ENCODE data around the gene PRKCH.

The PRKCH gene

DNA sequence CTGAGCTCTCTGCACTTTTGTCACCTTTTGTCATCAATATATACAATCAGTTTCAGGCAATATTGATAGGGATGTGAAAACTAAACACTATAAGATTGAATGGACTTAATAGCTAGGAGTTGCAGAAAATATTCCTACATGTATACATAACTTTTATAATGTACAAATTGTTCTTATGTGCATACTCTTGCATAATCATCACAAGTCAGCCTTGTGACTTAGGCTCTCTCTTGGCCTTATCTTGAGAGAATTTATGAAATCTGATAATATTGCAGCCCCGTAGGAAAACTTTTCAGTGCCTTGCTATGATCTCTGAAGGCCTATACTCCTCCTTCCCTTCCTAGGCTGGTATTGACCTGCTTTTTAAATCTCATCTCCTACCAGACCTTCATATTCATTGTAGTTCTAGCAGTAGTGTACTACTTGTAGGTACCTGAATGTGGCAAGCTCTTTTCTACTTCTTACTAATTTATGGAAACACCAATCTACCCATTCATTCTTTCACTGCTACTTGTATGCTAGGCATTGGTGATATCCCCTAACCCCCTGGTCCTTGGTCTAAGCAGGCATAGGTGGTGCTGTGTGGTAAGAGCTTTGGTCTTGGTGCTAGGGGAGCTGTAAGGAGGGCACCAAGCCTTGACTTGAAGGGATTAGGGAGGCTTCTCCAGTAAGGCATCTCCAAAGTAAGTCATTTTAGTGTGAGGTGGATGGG is 100.0 kb downstream of the PRKCH start:
- no peaks in the 10 kb centered on the region for H3K9me2 ChIP-seq (replicated peaks; ENCODE audit: insufficient read depth, low read length)
- H4K20me1 ChIP-seq (ENCODE audit: low read depth, low read length) = no peaks in the 10 kb centered on the region
- H3K9ac ChIP-seq (ENCODE audit: low read length) = no peak overlapping the region
- no peaks in the 10 kb centered on the region for H3K9me3 ChIP-seq (ENCODE audit: insufficient read depth, low read length)
- TF ChIP-seq, protein P1, sequence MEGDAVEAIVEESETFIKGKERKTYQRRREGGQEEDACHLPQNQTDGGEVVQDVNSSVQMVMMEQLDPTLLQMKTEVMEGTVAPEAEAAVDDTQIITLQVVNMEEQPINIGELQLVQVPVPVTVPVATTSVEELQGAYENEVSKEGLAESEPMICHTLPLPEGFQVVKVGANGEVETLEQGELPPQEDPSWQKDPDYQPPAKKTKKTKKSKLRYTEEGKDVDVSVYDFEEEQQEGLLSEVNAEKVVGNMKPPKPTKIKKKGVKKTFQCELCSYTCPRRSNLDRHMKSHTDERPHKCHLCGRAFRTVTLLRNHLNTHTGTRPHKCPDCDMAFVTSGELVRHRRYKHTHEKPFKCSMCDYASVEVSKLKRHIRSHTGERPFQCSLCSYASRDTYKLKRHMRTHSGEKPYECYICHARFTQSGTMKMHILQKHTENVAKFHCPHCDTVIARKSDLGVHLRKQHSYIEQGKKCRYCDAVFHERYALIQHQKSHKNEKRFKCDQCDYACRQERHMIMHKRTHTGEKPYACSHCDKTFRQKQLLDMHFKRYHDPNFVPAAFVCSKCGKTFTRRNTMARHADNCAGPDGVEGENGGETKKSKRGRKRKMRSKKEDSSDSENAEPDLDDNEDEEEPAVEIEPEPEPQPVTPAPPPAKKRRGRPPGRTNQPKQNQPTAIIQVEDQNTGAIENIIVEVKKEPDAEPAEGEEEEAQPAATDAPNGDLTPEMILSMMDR (IDR thresholded peaks at IDR 0.05; ENCODE audit: insufficient read depth, low read length, poor library complexity, severe bottlenecking) = no peak
- TF ChIP-seq EZH2phosphoT487 (conservative IDR thresholded peaks at IDR 0.05; ENCODE audit: low read length) = no peak
- no peaks in the 10 kb centered on the region for H3F3A ChIP-seq (ENCODE audit: insufficient read depth)
- no peak overlapping the region for H2AFZ ChIP-seq (ENCODE audit: low read depth, low read length, severe bottlenecking)
- no peak overlapping the region for H3K27ac ChIP-seq (ENCODE audit: low read depth, low read length)
- H3K4me2 ChIP-seq (ENCODE audit: low read depth, low read length, poor library complexity, severe bottlenecking) = no peak overlapping the region
- no peaks in the 10 kb centered on the region for H3K79me2 ChIP-seq (ENCODE audit: insufficient read depth, low read length)
- H3K27me3 ChIP-seq (ENCODE audit: low read length) = no peaks in the 10 kb centered on the region
- no peak overlapping the region for H3K4me3 ChIP-seq (ENCODE audit: insufficient read depth, low read length, poor library complexity, severe bottlenecking)
- no peaks in the 10 kb centered on the region for H3K36me3 ChIP-seq (ENCODE audit: low read length)

DNA sequence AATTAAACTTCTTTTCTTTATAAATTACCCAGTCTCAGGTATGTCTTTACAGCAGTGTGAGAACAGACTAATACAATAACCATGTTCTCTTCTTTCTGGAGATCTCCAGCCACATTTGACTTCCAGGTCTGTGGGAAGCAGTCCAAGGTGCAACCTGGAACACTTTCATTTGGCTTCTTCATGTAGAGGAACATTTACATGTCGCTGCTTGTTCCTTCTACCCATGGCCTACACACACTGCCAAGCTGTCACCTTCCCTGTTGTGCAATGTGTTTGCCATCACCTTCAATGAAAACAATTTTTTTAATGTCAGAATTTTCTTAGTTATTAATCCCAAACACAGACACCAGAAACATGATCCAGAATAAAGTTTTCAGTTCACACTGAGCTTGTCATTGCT is 104.7 kb downstream of the PRKCH start:
- Histone ChIP-seq H4K20me1 (ENCODE audit: low read depth, low read length) (no peaks in the 10 kb centered on the region), H3K4me3 (ENCODE audit: insufficient read depth, low read length, poor library complexity, severe bottlenecking) (no peak overlapping the region), H3K27me3 (ENCODE audit: low read length) (no peaks in the 10 kb centered on the region), H3K4me2 (ENCODE audit: low read depth, low read length, poor library complexity, severe bottlenecking) (no peak overlapping the region), H3K9me3 (ENCODE audit: insufficient read depth, low read length) (no peaks in the 10 kb centered on the region), H2AFZ (ENCODE audit: low read depth, low read length, severe bottlenecking) (no peak overlapping the region), H3K36me3 (ENCODE audit: low read length) (no peaks in the 10 kb centered on the region), H3K9me2 (replicated peaks; ENCODE audit: insufficient read depth, low read length) (no peaks in the 10 kb centered on the region), H3K79me2 (ENCODE audit: insufficient read depth, low read length) (no peaks in the 10 kb centered on the region), H3K9ac (ENCODE audit: low read length) (no peak overlapping the region), H3K27ac (ENCODE audit: low read depth, low read length) (no peak overlapping the region), H3F3A (ENCODE audit: insufficient read depth) (no peaks in the 10 kb centered on the region)
- TF ChIP-seq, protein P1 (IDR thresholded peaks at IDR 0.05; ENCODE audit: insufficient read depth, low read length, poor library complexity, severe bottlenecking) = no peak
- no peak for TF ChIP-seq EZH2phosphoT487 (conservative IDR thresholded peaks at IDR 0.05; ENCODE audit: low read length)

DNA sequence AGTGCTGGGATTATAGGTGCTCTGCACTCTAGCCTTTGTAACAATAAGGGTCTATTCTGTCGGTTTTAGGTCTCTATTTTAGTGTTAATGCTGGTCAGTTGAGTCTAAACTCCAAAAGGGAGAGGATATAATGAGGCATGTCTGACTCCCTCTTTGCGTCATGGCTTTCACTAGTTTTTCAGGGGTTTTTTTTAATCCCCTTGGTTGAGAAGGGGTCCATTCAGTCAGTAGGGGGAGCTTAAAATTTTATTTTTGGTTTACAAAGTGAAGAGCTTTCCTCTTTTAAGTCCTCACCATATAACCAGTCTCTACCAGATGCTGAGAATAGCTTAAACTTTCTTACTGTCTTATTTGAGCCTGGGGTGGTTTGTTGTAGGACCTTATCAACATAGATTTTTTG is 106.9 kb downstream of the PRKCH start:
- Histone ChIP-seq H4K20me1 (ENCODE audit: low read depth, low read length) (no peaks in the 10 kb centered on the region), H3K79me2 (ENCODE audit: insufficient read depth, low read length) (no peaks in the 10 kb centered on the region), H3K27ac (ENCODE audit: low read depth, low read length) (no peak overlapping the region), H2AFZ (ENCODE audit: low read depth, low read length, severe bottlenecking) (no peak overlapping the region), H3K36me3 (ENCODE audit: low read length) (no peaks in the 10 kb centered on the region), H3K9me3 (ENCODE audit: insufficient read depth, low read length) (no peaks in the 10 kb centered on the region), H3K9ac (ENCODE audit: low read length) (no peak overlapping the region), H3K9me2 (replicated peaks; ENCODE audit: insufficient read depth, low read length) (no peaks in the 10 kb centered on the region), H3F3A (ENCODE audit: insufficient read depth) (no peaks in the 10 kb centered on the region), H3K4me2 (ENCODE audit: low read depth, low read length, poor library complexity, severe bottlenecking) (no peak overlapping the region), H3K27me3 (ENCODE audit: low read length) (no peaks in the 10 kb centered on the region), H3K4me3 (ENCODE audit: insufficient read depth, low read length, poor library complexity, severe bottlenecking) (no peak overlapping the region)
- TF ChIP-seq, protein P1 (IDR thresholded peaks at IDR 0.05; ENCODE audit: insufficient read depth, low read length, poor library complexity, severe bottlenecking) = no peak
- TF ChIP-seq EZH2phosphoT487 (conservative IDR thresholded peaks at IDR 0.05; ENCODE audit: low read length) = no peak

Data from SU-DHL-6 (cell line).